Trophoblast cell (in vitro differentiated cells and primary cell): ENCODE measurements around the gene COL6A5.

Experiments
- DNase-seq, 2 donors: peaks; one replicate each; pipeline ENCODE4 v3.0.0-alpha.2; 2016
- H2AFZ ChIP-seq: 2 replicates; pipeline ENCODE4 v1.6.1; 2013; ENCODE audit warnings: low read length, moderate library complexity, mild to moderate bottlenecking; ENCODE audit not compliant: insufficient read depth, poor library complexity
- H2AK5ac ChIP-seq: 2 replicates; pipeline ENCODE4 v1.6.1; 2013; ENCODE audit warnings: mild to moderate bottlenecking, low read length
- H2BK120ac ChIP-seq: 2 replicates; pipeline ENCODE4 v1.6.1; 2013; ENCODE audit warnings: low read length, mild to moderate bottlenecking, moderate library complexity; ENCODE audit not compliant: insufficient read depth, poor library complexity
- H2BK12ac ChIP-seq: 2 replicates; pipeline ENCODE4 v1.6.1; 2013; ENCODE audit warnings: mild to moderate bottlenecking, low read length, moderate library complexity
- H2BK5ac ChIP-seq: 2 replicates; pipeline ENCODE4 v1.6.1; 2013; ENCODE audit warnings: low read length, low read depth, moderate library complexity, mild to moderate bottlenecking; ENCODE audit not compliant: poor library complexity
- H3K14ac ChIP-seq: 2 replicates; pipeline ENCODE4 v1.6.1; 2013; ENCODE audit warnings: mild to moderate bottlenecking, low read length
- H3K18ac ChIP-seq: 2 replicates; pipeline ENCODE4 v1.6.1; 2013; ENCODE audit warnings: mild to moderate bottlenecking, low read length
- H3K23ac ChIP-seq: 2 replicates; pipeline ENCODE4 v1.6.1; 2013; ENCODE audit warnings: low read length
- H3K27ac ChIP-seq: 2 replicates; pipeline ENCODE4 v1.5.1; 2013; ENCODE audit warnings: low read depth, mild to moderate bottlenecking, inconsistent platforms, low read length, moderate library complexity
- H3K27me3 ChIP-seq: 2 replicates; pipeline ENCODE4 v1.6.1; 2013; ENCODE audit warnings: inconsistent platforms, mild to moderate bottlenecking, low read length, moderate library complexity; ENCODE audit not compliant: insufficient read depth
- H3K36me3 ChIP-seq, 2 experiments: 1 replicate in 1 of 2; 2 replicates in 1 of 2; pipeline ENCODE4 v1.6.1; 2013; ENCODE audit warnings: low read length in 2 of 2, mild to moderate bottlenecking in 2 of 2, moderate library complexity in 1 of 2; ENCODE audit not compliant: insufficient read depth in 2 of 2, control insufficient read depth in 1 of 2
- H3K4ac ChIP-seq: 2 replicates; pipeline ENCODE4 v1.6.1; 2013; ENCODE audit warnings: low read depth, mild to moderate bottlenecking, low read length, moderate library complexity
- H3K4me1 ChIP-seq, 2 experiments: 1 replicate in 1 of 2; 2 replicates in 1 of 2; pipeline ENCODE4 v1.6.1; 2013; ENCODE audit warnings: low read length in 2 of 2, mild to moderate bottlenecking in 2 of 2, moderate library complexity in 1 of 2; ENCODE audit not compliant: insufficient read depth in 2 of 2, control insufficient read depth in 1 of 2
- H3K4me2 ChIP-seq: 2 replicates; pipeline ENCODE4 v1.6.1; 2013; ENCODE audit warnings: inconsistent platforms, mild to moderate bottlenecking, low read length, moderate library complexity
- H3K4me3 ChIP-seq: 2 replicates; pipeline ENCODE4 v1.5.1; 2013; ENCODE audit warnings: mild to moderate bottlenecking, low read depth, low read length, inconsistent platforms
- H3K79me1 ChIP-seq: one replicate; pipeline ENCODE4 v1.6.1; 2013; ENCODE audit warnings: low read length
- H3K79me2 ChIP-seq: 2 replicates; pipeline ENCODE4 v1.6.1; 2013; ENCODE audit warnings: low read length, mild to moderate bottlenecking; ENCODE audit not compliant: control insufficient read depth, insufficient read depth, poor library complexity
- H3K9ac ChIP-seq: 2 replicates; pipeline ENCODE4 v1.6.1; 2013; ENCODE audit warnings: mild to moderate bottlenecking, low read length
- H3K9me3 ChIP-seq: 2 replicates; pipeline ENCODE4 v1.6.1; 2013; ENCODE audit warnings: low read depth, mild to moderate bottlenecking, control low read depth, inconsistent platforms, low read length; ENCODE audit not compliant: insufficient read depth
- H4K12ac ChIP-seq: 2 replicates; pipeline ENCODE4 v1.6.1; 2013; ENCODE audit warnings: low read depth, mild to moderate bottlenecking, low read length, moderate library complexity
- H4K8ac ChIP-seq: 2 replicates; pipeline ENCODE4 v1.6.1; 2013; ENCODE audit warnings: low read depth, mild to moderate bottlenecking, low read length, moderate library complexity
- H4K91ac ChIP-seq: one replicate; pipeline ENCODE4 v1.6.1; 2013; ENCODE audit warnings: low read depth, mild to moderate bottlenecking, low read length, moderate library complexity
- WGBS: extraction: QIAGEN DNeasy Blood & Tissue Kit; methylation state at CpG from one replicate; pipeline ENCODE4 v1.1.7; 2013; ENCODE audit warnings: missing lambda C conversion rate; ENCODE audit not compliant: insufficient read length, insufficient coverage; ENCODE audit errors: extremely low coverage; 5-methylcytosine and 5-hydroxymethylcytosine counted together

COL6A5 gene

GRCh38 chr3:130506031-130506430, 160.6 kb downstream of the COL6A5 start:
- H3K27me3 ChIP-seq: no peaks in the 10 kb centered on the region
- no peak overlapping the region for H2BK120ac ChIP-seq
- H3K9ac ChIP-seq: no peak overlapping the region
- H3K4me3 ChIP-seq: no peak overlapping the region
- no peak for DNase-seq
- no peak overlapping the region for H4K8ac ChIP-seq
- no peaks in the 10 kb centered on the region for H3K79me1 ChIP-seq
- no peak overlapping the region for H4K91ac ChIP-seq
- H2BK12ac ChIP-seq: no peak overlapping the region
- no peaks in the 10 kb centered on the region for H3K4me1 ChIP-seq
- H4K12ac ChIP-seq: no peak overlapping the region
- H3K18ac ChIP-seq: no peak overlapping the region
- H3K14ac ChIP-seq: no peak overlapping the region
- WGBS: no CpG with 5 or more reads among the region's 3 CpGs
- H3K79me2 ChIP-seq: no peaks in the 10 kb centered on the region
- no peaks in the 10 kb centered on the region for H3K9me3 ChIP-seq
- H3K23ac ChIP-seq: no peak overlapping the region
- H3K4ac ChIP-seq: no peak overlapping the region
- no peak overlapping the region for H2AK5ac ChIP-seq
- no peak overlapping the region for H2BK5ac ChIP-seq
- no peak overlapping the region for H3K4me2 ChIP-seq
- H3K27ac ChIP-seq: no peak overlapping the region
- no peaks in the 10 kb centered on the region for H3K36me3 ChIP-seq
- H2AFZ ChIP-seq: no peak overlapping the region

DNA sequence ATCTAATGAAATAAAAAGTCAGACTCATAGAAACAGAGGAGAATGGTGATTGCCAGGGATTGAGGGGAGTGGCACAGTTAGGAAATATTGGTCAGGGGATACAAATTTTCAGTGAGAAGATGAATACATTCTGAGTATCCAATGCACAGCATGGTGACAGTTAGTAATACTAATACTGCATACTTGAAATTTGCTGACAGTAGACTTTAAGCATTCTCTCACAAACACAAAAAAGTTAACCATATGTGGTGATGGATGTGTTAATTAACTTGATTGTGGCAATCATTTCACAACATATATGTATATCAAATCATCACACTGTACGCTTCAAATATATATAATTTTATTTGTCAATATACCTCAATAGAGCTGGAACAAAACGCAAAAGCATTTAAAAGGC, 162.3 kb downstream of the COL6A5 start:
- no peak overlapping the region for H3K4ac ChIP-seq
- H2AFZ ChIP-seq: no peak overlapping the region
- no peak overlapping the region for H3K18ac ChIP-seq
- no peak overlapping the region for H3K27ac ChIP-seq
- H3K4me2 ChIP-seq: no peak overlapping the region
- H3K23ac ChIP-seq: no peak overlapping the region
- H4K8ac ChIP-seq: no peak overlapping the region
- no peak overlapping the region for H3K4me3 ChIP-seq
- no CpG with 5 or more reads among the region's 2 CpGs for WGBS
- H2BK120ac ChIP-seq: no peak overlapping the region
- H3K14ac ChIP-seq: no peak overlapping the region
- H3K4me1 ChIP-seq: no peaks in the 10 kb centered on the region
- no peak overlapping the region for H2BK12ac ChIP-seq
- H3K9ac ChIP-seq: no peak overlapping the region
- no peak for DNase-seq
- H3K36me3 ChIP-seq: no peaks in the 10 kb centered on the region
- H4K12ac ChIP-seq: no peak overlapping the region
- H2BK5ac ChIP-seq: no peak overlapping the region
- no peaks in the 10 kb centered on the region for H3K79me2 ChIP-seq
- H3K9me3 ChIP-seq: no peaks in the 10 kb centered on the region
- no peaks in the 10 kb centered on the region for H3K27me3 ChIP-seq
- no peak overlapping the region for H4K91ac ChIP-seq
- H2AK5ac ChIP-seq: no peak overlapping the region
- H3K79me1 ChIP-seq: no peaks in the 10 kb centered on the region

GRCh38 chr3:130509008-130509407, 163.5 kb downstream of the COL6A5 start:
- Histone ChIP-seq H4K12ac (no peak overlapping the region), H2BK12ac (no peak overlapping the region), H3K79me2 (no peaks in the 10 kb centered on the region), H3K27me3 (no peaks in the 10 kb centered on the region), H2AFZ (no peak overlapping the region), H3K4me1 (no peaks in the 10 kb centered on the region), H4K91ac (no peak overlapping the region), H3K14ac (no peak overlapping the region), H2BK5ac (no peak overlapping the region), H4K8ac (no peak overlapping the region), H3K4me3 (no peak overlapping the region), H3K4ac (no peak overlapping the region), H3K4me2 (no peak overlapping the region), H3K23ac (no peak overlapping the region), H3K27ac (no peak overlapping the region), H3K9ac (no peak overlapping the region), H3K9me3 (no peaks in the 10 kb centered on the region), H3K18ac (no peak overlapping the region), H2AK5ac (no peak overlapping the region), H3K79me1 (no peaks in the 10 kb centered on the region), H2BK120ac (no peak overlapping the region), H3K36me3 (no peaks in the 10 kb centered on the region)
- no peak for DNase-seq
- WGBS: no CpG with 5 or more reads among the region's 6 CpGs

DNA sequence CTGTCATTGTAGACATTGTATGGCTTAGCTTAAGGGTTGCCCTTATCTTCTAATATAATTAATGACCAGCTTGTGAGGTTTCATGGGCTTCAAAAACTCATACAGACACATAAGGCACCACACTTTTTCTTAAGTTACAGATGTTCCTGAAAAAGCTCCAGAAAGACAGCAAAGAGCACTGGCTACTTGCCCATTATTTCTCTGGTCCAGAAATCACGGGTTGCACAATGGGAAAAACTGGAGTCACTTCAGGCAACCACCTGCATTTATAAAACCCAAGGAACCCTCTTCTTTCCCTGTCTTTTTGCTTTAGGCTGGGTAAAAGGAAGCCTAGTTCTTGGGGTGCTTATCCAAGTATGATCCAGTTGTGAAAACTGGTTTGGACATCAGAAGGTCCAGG, 169.2 kb downstream of the COL6A5 start:
- Histone ChIP-seq H4K8ac (no peak overlapping the region), H2AK5ac (no peak overlapping the region), H3K4me3 (no peak overlapping the region), H2BK5ac (no peak overlapping the region), H3K9ac (no peak overlapping the region), H2BK12ac (no peak overlapping the region), H3K79me2 (no peaks in the 10 kb centered on the region), H3K18ac (no peak overlapping the region), H4K91ac (no peak overlapping the region), H3K14ac (no peak overlapping the region), H3K23ac (no peak overlapping the region), H3K79me1 (peaks cover 2% of the 10 kb centered on the region), H3K4ac (no peak overlapping the region), H3K4me2 (no peak overlapping the region), H4K12ac (no peak overlapping the region), H3K27ac (no peak overlapping the region), H3K36me3 (no peaks in the 10 kb centered on the region), H2AFZ (no peak overlapping the region), H3K9me3 (no peaks in the 10 kb centered on the region), H2BK120ac (no peak overlapping the region), H3K27me3 (peaks cover 4% of the 10 kb centered on the region), H3K4me1 (peaks cover 2% of the 10 kb centered on the region in 2 experiments)
- no CpG with 5 or more reads among the region's 1 CpG for WGBS
- DNase-seq: no peak
